ENCODE results near the gene CDC34.

CDC34 gene

DNA sequence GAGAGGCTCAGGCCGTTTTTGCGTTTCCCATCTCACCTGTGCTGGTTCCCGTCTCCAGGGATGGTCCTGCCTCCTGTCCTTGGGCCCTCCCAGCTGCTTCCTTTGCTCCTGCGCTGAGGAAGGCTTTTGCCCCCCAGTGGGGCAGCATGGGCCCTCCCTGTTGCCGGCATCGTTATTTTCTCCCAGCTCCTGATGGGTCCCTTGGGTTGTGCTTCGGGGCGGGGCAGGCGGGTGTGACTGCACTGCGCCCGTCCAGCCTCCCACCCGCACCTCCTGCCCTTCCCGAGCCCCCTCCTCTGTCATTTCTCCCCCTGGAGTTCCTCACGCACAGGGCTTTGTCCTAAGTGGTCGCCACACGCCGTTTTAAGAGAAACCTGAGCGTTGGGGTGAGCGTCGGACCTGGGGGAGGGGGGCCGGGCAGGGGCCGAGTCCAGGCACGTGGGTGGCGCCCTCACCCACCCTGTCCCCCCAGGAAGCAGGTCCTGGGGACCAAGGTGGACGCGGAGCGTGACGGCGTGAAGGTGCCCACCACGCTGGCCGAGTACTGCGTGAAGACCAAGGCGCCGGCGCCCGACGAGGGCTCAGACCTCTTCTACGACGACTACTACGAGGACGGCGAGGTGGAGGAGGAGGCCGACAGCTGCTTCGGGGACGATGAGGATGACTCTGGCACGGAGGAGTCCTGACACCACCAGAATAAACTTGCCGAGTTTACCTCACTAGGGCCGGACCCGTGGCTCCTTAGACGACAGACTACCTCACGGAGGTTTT lies 9.5 kb downstream of the CDC34 start:
- no peak for DNase-seq

DNA sequence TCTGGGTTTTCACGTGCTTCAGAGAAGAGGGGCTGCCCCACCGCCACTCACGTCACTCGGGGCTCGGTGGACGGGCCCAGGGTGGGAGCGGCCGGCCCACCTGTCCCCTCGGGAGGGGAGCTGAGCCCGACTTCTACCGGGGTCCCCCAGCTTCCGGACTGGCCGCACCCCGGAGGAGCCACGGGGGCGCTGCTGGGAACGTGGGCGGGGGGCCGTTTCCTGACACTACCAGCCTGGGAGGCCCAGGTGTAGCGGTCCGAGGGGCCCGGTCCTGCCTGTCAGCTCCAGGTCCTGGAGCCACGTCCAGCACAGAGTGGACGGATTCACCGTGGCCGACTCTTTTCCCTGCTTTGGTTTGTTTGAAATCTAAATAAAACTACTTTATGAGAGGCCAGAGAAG lies 10.1 kb downstream of the CDC34 start:
- no peak for DNase-seq

DNA sequence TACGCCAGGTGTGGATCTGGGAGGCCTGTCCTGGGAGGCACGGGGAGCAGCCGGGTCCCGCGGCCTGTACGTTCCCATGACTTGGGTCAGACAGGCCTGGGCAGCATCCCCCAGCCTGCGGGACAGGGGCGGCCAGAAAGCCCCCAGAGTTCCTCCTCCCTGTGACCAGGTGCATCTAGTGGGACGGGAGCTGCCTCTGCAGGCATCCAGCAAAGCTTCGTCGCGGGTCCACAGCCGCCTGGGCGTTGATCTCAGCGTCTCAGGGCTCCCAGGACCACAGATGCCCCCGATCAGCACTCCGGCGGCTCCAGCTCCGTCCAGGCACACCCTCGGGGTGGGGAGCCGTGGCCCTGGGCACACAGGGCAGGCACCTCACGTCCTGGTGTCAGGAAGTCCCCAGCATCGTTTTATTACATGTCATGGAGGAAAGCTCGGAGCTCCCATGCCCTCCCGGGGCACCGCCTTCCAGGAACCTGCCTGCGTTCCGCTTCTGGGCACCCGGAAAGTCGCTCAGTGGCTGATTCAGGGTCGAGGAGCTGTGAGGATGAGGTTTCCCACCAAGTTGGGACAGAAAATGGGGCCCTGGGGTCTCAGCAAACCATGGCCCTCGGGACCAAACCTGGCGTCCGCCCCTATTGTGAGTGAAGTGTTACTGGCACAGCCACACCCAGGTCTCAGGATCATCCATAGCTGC lies 10.8 kb downstream of the CDC34 start:
- no peak for DNase-seq

DNA sequence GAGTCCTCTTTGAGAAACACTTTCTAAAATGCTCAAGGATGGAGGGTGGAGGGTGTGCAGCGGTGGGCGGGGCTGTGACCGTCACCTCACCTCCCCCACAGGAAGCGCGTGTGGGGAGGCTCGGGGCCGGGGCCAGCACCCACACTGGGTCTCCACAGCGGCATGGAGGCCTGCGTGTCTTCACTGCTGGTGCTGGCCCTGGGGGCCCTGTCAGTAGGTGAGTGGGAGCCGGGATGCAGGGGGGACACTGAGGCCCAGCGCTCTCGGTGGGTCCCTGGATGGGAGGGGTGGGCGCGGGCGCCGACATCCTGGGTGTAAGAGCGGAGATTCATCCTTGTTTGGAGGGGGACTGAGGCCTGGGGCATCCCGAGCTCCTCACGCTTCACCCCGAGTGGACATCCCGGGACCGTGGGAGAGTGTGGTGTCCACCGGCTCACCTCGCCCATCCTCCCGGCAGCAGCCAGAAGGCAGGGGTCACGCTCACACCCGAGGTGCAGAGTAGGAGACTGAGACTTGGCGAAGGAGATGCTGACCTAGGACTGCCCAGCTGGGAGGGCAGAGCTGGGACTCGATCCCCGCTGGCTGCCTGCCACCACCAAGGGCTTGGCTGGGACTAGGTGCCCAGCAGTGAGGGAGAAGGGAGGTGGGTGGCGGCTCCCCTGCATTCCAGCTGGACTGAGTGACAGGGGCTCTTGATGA lies 12.5 kb downstream of the CDC34 start, which contains the start of gene GZMM:
GZMM (plus strand) TSS at position 144 of the 699 bp plus-strand sequence; CDS start at position 163, 19 bp downstream.
- peak in 1 of 56 donors; percentile 5 for DNase-seq

DNA sequence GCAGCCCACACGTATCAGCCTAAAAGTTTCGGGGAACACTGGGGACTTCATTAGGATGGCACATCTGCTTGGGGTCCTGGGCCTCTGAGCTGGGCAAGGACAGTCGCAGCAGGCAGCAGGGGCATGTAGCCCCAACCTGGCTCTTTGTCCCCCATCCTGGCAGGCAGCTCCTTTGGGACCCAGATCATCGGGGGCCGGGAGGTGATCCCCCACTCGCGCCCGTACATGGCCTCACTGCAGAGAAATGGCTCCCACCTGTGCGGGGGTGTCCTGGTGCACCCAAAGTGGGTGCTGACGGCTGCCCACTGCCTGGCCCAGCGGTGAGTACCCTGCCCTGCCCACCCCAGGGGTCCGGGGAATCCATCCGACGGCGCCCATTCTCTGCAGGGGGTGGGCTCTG lies 15.6 kb downstream of the CDC34 start:
- DNase-seq = no peak

DNA sequence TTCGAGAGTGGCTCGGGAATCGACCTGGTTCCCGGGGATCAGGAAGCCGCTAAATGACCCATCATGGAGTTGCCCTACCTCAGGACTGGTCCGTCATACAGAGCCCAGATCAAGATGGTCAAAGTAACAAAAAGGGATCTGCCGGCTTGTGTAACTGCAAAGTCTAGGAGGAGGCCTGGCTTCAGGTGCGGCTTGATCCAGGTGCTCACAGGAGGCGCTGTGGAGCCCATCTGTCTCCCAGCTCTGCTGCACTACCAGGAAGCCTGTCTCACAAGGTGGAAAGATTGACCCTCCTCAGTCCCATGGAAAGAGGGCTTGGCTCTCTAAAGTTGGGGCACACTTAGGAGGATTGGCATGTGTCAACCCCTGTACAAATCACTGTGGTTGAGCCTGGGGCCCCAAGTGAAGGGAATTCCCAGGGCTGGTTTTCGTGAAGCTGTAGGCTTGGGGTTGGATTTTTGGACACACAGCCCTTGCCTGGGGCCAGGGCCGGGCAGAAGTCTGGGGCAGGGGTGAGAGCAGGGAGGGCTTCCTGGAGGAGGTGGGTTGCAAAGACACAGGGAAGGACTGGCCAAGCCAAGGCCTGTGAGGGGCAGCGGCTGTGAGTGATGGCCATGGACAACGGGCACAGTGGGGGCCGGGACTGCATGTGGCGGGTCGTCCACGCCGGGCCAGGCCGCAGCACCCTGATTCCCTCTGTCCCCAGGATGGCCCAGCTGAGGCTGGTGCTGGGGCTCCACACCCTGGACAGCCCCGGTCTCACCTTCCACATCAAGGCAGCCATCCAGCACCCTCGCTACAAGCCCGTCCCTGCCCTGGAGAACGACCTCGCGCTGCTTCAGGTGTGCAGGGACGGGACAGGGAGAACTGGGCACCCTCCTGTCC lies 16.5 kb downstream of the CDC34 start:
- no peak for DNase-seq

DNA sequence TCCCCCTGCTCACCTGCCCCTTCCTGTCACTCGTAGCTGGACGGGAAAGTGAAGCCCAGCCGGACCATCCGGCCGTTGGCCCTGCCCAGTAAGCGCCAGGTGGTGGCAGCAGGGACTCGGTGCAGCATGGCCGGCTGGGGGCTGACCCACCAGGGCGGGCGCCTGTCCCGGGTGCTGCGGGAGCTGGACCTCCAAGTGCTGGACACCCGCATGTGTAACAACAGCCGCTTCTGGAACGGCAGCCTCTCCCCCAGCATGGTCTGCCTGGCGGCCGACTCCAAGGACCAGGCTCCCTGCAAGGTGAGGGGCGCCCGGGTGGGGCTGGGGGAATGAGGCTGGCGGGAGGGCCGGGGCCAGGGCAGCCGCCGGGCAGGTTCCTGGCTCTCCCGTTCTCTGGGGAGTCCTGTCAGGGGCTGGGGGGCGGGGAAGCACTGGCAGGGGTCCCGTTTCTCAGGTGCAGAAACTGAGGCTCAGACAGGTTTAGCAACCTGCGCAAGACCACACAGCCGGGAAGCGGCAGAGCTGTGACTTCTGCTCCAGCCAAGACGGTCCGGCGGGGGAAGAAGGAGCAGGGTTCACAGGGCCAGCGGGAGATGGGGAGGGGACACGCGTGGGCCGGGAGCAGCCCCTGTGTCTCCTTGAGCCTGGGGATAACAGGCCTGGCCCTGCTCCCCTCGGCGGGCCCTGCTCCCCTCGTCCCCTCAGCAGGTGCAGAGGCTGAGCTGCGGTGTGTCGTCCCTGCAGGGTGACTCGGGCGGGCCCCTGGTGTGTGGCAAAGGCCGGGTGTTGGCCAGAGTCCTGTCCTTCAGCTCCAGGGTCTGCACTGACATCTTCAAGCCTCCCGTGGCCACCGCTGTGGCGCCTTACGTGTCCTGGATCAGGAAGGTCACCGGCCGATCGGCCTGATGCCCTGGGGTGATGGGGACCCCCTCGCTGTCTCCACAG lies 17.6 kb downstream of the CDC34 start:
- no peak for DNase-seq

DNA sequence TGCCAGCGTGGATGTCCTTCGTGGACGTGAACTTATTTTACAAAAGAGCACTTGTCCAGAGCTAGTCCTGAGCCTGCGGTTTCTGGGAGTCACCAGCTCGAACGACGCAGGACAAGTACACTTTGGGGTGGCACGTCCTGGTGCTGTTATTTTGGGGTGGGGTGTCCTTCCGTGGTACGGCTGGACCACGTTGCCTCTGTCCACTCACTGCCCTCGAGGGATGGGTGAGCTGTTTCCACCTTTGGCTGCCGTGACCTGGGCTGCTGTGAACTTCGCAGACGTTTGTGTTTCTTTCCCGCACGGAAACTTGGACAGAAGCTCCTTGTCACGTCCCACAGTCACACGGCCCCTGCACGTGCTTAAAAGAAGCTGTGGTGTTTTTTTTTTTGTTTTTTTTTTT lies 23.3 kb downstream of the CDC34 start:
- DNase-seq = no peak

DNA sequence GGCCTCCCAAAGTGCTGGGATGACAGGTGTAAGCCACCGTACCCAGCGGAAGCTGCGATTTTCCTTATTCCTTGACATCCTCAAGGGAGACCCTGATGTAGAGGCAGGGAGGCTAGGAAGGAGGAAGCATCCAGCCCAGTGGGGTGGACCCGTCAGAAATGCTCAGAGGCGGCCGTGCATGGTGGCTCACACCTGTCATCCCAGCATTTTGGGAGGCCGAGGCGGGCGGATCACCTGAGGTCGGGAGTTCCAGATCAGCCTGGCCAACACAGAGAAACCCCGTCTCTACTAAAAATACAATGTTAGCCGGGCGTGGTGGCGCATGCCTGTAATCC lies 23.9 kb downstream of the CDC34 start:
- DNase-seq = no peak

DNA sequence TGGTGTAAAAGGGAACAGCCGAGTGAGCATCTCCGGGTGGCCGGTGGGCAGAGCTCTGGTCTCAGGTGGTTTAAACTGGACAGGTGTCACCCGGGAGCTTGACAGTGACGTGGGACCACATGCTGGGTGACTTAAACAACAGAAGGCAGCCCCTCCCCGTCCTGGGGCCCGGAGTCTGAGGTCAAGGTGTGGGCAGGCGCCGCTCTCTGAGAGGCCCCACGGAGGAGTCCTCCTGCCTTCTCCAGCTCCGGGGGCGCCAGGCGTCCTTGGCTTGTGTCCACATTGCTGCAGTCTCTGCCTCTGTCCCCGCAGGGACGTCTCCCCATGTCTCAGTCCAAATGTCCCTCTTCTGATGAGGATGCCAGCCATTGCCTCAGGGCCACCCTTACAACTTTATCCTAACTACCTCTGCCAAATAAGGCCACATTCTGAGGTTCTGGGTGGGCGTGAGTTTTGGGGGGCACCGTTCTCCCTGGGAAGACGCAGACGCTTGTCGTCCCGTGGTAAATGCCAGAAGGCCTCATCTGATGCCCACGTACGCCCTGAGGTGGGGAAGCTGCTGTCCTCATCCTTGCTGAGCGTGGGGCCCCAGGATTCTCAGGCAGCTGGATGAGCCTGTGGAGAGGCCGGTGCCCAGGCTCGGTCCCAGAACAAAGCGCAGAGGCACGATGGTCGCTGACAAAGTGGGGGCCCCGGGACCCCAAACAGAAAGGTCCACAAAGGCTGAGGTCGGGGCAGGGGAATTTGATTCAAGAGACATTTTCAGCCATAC lies 25.2 kb downstream of the CDC34 start:
- DNase-seq = no peak

DNA sequence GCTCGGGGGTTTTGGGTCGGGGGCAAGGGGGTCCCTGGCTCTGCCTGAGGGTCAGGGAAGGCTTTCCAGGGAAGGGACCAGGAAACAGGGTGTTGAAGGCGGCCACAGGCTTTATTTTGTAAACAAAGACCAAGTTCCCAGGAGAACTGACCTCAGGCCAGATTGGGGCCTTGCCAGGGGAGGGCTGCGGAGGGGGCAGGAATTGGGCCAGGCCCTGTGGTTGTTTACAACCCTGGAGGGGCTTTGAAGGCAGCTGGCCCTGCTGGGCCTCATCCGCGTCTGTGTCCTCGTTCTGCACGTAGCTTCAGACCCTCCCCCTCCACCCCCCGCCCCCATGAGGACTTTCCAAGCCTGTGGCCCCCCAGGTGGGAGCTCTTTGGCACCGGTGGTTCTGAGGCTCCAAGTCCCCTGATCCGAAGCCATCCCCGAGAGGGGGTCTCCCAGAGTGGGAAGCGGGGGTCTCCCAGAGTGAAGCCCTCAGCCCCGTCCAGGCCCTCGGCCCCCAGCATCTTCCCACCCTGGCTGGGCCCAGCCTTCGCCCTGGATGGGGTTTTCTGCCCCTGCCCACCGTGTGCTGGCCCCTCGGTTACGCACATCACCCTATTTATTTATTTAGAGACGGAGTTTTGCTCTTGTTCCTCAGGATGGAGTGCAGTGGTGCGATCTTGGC lies 27.3 kb downstream of the CDC34 start:
- DNase-seq = peak in 16 of 56 donors; percentile 10 to 64 (median 29)

DNA sequence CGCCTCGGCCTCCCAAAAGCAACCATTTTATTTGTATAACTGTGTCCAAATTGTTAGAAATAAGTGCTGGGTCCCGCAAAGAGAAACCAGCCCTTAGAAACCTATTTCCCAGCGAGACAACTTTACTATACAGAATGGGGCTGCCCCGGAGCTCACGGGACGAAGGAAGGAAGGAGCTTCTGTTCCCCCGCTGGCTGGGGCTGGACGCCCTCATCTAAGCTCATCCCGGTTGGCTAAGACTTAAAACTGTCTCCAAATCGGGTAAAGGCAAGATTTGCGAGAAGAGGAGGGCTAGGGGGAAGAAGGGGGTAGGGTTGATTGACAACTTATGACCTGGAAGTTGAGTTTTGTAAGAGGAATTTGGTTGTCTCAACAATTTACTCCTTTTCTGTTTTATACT lies 28.6 kb downstream of the CDC34 start:
- DNase-seq = no peak

DNA sequence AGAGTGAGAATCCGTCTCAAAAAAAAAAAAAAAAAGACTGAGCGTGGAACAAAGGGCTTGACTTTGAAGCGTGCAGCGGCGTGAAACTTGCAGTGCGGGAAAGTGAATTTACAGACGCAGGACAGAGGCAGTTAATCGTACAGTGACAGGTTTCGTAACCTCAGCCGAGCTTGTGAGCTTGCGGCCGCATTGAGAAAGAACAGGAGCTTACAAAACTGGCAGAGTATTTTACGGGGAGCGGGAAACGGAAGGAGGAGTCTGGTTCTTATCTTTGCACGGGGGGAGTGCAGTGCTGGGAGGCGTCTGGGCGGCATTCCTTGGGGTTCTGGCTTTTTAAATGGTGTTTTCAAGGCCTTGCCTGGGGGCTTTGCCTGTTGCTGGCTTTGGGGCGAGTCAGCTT lies 34.8 kb downstream of the CDC34 start:
- no peak for DNase-seq

DNA sequence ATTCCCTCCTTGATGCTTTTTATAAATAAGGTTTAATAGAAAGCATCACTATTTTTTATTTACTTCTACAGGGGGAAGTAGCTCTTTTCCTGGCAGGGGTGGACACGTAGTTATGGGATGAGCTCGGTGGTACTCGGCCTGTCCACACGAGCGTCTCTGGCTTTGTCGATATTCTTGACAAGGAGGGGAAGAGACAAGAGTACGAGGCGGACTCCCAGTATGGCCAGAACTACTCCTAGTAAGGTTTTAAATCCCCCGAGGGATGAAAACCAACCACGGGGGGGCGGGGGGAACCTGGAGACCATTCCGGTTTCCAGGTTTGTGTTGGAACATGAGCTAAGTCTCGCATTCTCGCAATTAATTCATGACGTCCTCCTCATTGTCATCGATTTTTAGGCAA lies 35.3 kb downstream of the CDC34 start:
- no peak for DNase-seq

DNA sequence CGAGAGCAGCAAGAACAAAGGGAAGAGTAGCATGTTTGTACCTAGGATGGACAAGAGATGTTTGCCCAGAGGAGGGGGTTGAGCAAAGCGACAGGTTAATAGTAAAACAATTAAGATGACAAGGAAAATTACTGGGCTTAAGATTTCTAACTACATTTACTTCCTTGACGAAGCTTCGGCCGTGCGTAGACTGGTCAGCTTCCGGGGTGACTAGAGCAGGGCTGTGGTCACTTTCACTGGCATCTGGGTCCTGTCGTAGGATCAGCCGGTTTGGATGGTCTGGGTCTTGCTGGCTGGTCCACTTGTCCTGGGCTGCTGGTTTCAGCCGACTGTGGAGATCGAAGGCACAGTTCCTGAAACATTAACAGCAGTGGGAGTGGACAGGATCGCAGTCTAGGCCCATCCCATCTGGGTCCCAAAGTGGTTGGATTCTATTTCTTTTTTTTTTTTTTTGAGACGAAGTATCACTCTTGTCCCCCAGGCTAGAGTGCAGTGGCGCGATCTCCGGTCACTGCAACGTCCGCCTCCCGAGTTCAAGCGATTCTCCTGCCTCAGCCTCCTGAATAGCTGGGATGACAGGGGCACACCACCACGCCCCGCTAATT lies 35.8 kb downstream of the CDC34 start:
- no peak for DNase-seq

DNA sequence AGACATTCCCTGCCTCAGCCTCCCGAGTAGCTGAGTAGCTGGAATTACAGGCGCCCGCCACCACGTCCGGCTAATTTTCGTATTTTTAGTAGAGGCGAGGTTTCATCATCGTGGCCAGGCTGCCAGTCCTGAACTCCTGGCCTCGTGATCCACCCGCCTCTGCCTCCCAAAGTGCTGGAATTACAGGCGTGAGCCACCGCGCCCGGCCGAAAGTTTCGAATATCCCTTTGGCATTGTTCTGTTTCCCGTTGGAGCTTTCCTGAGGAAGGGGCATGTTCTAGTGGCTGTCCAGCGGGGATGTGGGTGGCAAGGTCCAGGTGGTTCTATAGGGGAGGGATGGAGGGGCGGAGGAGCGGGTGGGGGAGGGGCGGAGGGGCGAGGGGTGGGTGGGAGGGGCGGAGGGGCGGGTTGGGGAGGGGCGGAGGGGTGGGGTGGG lies 38.7 kb downstream of the CDC34 start:
- no peak for DNase-seq

DNA sequence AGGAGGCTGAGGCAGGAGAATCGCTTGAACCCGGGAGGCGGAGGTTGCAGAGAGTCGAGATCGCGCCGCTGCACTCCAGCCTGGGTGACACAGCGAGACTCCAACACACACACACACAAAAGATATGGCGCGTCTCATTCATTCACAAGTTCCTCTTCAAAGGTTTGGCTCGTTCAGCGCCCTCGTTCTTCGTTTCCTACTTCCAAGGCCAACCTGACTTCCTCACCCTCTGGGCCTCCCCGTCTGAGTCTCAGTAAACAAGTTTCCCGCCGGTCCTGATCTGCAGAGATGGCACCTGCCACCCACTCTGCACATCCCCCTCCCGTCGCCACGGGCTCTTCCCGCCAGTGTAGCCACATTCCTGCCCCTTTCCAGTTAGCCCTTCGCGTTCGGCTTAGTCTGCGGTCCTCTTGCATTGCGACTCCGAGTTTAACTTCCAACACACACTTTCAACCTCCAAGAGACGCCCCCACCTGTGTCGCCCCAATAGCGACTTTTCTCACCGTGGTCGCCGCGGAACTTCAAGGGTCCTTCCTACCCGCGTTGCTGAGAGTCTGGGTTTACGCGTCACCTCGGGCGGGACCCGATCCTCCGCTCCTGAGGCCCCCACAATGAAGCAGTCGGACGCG lies 39.5 kb downstream of the CDC34 start:
- DNase-seq = peak in 1 of 56 donors; percentile 16

DNA sequence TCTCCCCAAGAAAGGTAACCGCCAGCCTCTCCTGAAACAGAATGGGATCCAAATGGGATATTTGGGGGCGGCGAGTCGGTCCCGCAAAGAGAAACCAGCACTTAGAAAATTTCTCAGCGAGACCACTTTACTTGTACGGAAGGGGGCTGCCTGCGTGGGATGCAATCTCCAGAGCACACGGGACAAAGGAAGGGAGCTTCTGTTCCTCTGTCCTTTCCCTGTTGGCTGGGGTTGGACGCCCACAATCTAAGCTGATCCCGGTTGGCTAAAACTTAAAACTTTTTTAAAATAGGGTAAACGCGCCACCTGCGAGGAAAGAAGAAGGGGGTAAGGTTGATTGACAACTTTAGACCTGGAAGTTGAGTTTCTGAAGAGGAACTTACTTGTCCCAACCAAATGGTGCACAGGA lies 40.0 kb downstream of the CDC34 start:
- DNase-seq = no peak
